CD4-positive, alpha-beta memory T cell (primary cell): ENCODE results near the gene ANGEL1. TPM values are rescaled to one million over a fixed set of nuclear protein-coding genes. Genes with fewer than 3 reads are reported as not detected.

Source experiments
- CTCF ChIA-PET: fragments of 350-600 bp; sonication (Branson Sonifier 250); formaldehyde crosslinking; loops from one replicate; lab custom pipeline; 2021; ENCODE audit warnings: inconsistent platforms; ENCODE audit not compliant: partially characterized antibody; lab: Charles Lee
- POLR2A ChIA-PET: fragments of 350-600 bp; sonication (Branson Sonifier 250); formaldehyde crosslinking; loops from one replicate; lab custom pipeline; 2021; ENCODE audit not compliant: partially characterized antibody; lab: Charles Lee
- DNase-seq, 5 donors: peaks; one replicate each; pipeline versions ENCODE4 v3.0.0 to v3.0.0-alpha.2; 2020 to 2022; ENCODE audit warnings: mixed read lengths in 1 of 5
- H3K27ac ChIP-seq: one replicate; pipeline ENCODE4 v1.7.0; 2013; ENCODE audit warnings: low read depth, low read length
- H3K27me3 ChIP-seq: 2 replicates; pipeline ENCODE4 v1.7.0; 2013; ENCODE audit warnings: mild to moderate bottlenecking, low read length, moderate library complexity; ENCODE audit not compliant: insufficient read depth
- H3K36me3 ChIP-seq: 2 replicates; pipeline ENCODE4 v1.7.0; 2013; ENCODE audit warnings: mild to moderate bottlenecking, low read length, moderate library complexity; ENCODE audit not compliant: insufficient read depth
- H3K4me1 ChIP-seq: 2 replicates; pipeline ENCODE4 v1.7.0; 2013; ENCODE audit warnings: mild to moderate bottlenecking, low read length, moderate library complexity; ENCODE audit not compliant: insufficient read depth
- H3K4me3 ChIP-seq, 2 donors: one replicate each; pipeline ENCODE4 v1.7.0; 2013; ENCODE audit warnings: low read length in 2 of 2, mild to moderate bottlenecking in 1 of 2
- H3K9me3 ChIP-seq, 2 donors: one replicate each; pipeline ENCODE4 v1.7.0; 2013; ENCODE audit warnings: low read length in 2 of 2, control low read depth in 1 of 2; ENCODE audit not compliant: control insufficient read depth in 1 of 2
- H3K27ac Mint-ChIP-seq, 7 donors: one replicate each; pipeline ENCODE4 v1.8.0; 2020 to 2021; ENCODE audit warnings: mixed read lengths in 7 of 7, mild to moderate bottlenecking in 6 of 7, inconsistent platforms in 3 of 7, moderate library complexity in 3 of 7
- H3K27me3 Mint-ChIP-seq, 2 donors: one replicate each; pipeline ENCODE4 v1.8.0; 2020 to 2021; ENCODE audit warnings: mixed read lengths in 2 of 2
- H3K36me3 Mint-ChIP-seq, 2 donors: one replicate each; pipeline ENCODE4 v1.8.0; 2020 to 2021; ENCODE audit warnings: mixed read lengths in 2 of 2, inconsistent platforms in 1 of 2, mild to moderate bottlenecking in 1 of 2
- H3K4me1 Mint-ChIP-seq, 4 donors: one replicate each; pipeline ENCODE4 v1.8.0; 2020 to 2021; ENCODE audit warnings: mixed read lengths in 4 of 4, mild to moderate bottlenecking in 1 of 4
- H3K4me3 Mint-ChIP-seq, 8 donors: one replicate each; pipeline ENCODE4 v1.8.0; 2020 to 2021; ENCODE audit warnings: mixed read lengths in 8 of 8, mild to moderate bottlenecking in 7 of 8, moderate library complexity in 6 of 8, inconsistent platforms in 3 of 8
- H3K9me3 Mint-ChIP-seq, 8 donors: one replicate each; pipeline ENCODE4 v1.8.0; 2020 to 2021; ENCODE audit warnings: mixed read lengths in 8 of 8, mild to moderate bottlenecking in 5 of 8, inconsistent platforms in 3 of 8, moderate library complexity in 1 of 8
- intact Hi-C: fragments of 100-400 bp; cut with micrococcal nuclease; formaldehyde crosslinking; loops from one replicate; pipeline ENCODE4 v1.15.1; 2023
- polyA plus RNA-seq, 2 donors: library from polyadenylated mRNA; unstranded; fragments of 300-500 nt; fragmentation: Illumina TruSeq; gene quantifications; one replicate each; pipeline ENCODE4 v1.2.3, GENCODE V29; 2021
- total RNA-seq, 2 experiments: library from RNA; stranded (reverse); gene quantifications; one replicate each; pipeline ENCODE4 v1.2.3, GENCODE V29; 2021

The ANGEL1 gene
- total and polyA plus RNA-seq, 4 experiments from 2014 or later, result 17.9 to 32.0 (median 27.0) TPM

DNA sequence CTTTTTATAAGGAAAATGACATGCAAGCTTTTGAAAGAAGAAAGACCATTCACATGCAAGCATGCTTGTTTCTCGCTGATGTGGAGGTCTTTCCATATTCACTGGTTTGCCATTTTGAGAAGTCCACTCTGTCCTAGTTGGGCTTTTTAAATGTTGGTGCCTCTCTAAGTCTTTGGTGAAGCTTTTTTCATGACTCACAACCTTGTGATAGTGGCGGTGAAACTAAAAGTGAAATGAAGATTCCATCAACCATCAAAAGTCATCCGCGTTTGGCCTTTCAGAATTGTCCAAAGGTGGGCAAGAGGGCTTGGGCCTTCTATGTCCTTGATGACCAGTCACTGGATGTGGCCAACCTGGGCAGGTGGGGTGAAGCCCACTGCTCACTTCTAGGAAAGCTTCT is 17.9 kb upstream of the ANGEL1 start:
- Histone ChIP-seq H3K27ac (no peak overlapping the region), H3K4me1 (no peaks in the 10 kb centered on the region), H3K36me3 (no peaks in the 10 kb centered on the region), H3K9me3 (no peaks in the 10 kb centered on the region), H3K4me3 (no peak overlapping the region), H3K27me3 (no peaks in the 10 kb centered on the region)
- Mint-ChIP-seq H3K4me1 (no peaks in the 10 kb centered on the region), H3K27me3 (peaks cover 0 to 3% of the 10 kb centered on the region in 2 donors), H3K4me3 (no peak overlapping the region), H3K27ac (no peak overlapping the region), H3K9me3 (peaks cover 0 to 3% (median 0%) of the 10 kb centered on the region in 8 donors), H3K36me3 (no peaks in the 10 kb centered on the region)
- CTCF ChIA-PET, result interaction anchor here (1.1 kb wide), 1 partner anchor 120 kb away, joined by 3 read pairs; no protein-coding TSS in a partner anchor
- POLR2A ChIA-PET, result interaction anchor here (0.6 to 0.7 kb wide), 2 partner anchors 18 kb away, joined by 3 read pairs; partner anchors contain the start of gene ANGEL1
- intact Hi-C loops, result no loop called here
- no peak for DNase-seq

DNA sequence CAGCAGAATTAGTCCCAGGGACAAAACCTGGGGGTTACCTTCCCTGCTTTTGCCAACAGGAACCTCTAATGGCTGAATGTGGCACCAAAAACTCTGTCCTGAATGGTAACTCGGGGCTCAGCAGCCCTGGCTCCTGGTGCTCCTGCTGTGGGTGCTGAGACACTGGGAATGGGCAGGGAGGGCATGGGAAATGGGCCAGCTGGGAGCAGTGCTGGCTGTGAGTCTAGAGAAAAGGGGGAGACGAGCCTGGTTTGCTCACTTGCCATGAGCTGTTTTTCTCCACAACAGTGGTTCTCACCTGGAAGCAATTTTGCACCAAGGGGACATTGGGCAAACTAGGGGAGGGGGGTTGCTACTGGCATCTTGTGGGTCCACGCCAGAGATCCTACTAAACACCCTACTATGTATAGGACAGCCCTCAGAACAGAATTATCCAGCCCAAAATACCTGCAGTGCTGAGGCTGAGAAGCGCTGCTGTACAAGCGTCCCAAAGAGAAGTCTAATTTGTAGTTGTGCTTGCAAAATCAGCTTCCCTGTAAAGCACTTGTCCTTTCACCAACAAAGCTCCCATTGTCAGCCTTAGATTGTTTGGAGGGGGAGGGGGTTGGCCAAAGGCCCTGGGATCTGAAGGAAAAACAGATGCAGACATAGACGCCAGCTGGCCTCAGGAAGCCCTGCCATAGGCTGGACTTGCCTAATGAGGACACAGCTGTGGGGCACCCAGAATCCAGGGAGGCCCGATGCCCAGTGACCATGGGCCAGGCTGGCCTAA is 17.2 kb upstream of the ANGEL1 start:
- no peak for DNase-seq
- H3K27ac Mint-ChIP-seq, result no peak overlapping the region
- ChIA-PET POLR2A (interaction anchor here (0.7 kb wide), 1 partner anchor 18 kb away, joined by 3 read pairs; the partner anchor contains the start of gene ANGEL1), CTCF (interaction anchor here (1.1 kb wide), 1 partner anchor 120 kb away, joined by 3 read pairs; no protein-coding TSS in a partner anchor)
- H3K27ac ChIP-seq, result no peak overlapping the region
- intact Hi-C loops, result no loop called here
- peaks cover 0 to 3% (median 0%) of the 10 kb centered on the region in 8 donors for H3K9me3 Mint-ChIP-seq
- H3K4me1 Mint-ChIP-seq, result no peaks in the 10 kb centered on the region
- no peaks in the 10 kb centered on the region for H3K4me1 ChIP-seq
- peaks cover 0 to 5% of the 10 kb centered on the region in 2 donors for H3K27me3 Mint-ChIP-seq
- H3K27me3 ChIP-seq, result no peaks in the 10 kb centered on the region
- no peak overlapping the region for H3K4me3 ChIP-seq
- H3K36me3 Mint-ChIP-seq, result no peaks in the 10 kb centered on the region
- H3K4me3 Mint-ChIP-seq, result no peak overlapping the region
- no peaks in the 10 kb centered on the region for H3K9me3 ChIP-seq
- H3K36me3 ChIP-seq, result no peaks in the 10 kb centered on the region

DNA sequence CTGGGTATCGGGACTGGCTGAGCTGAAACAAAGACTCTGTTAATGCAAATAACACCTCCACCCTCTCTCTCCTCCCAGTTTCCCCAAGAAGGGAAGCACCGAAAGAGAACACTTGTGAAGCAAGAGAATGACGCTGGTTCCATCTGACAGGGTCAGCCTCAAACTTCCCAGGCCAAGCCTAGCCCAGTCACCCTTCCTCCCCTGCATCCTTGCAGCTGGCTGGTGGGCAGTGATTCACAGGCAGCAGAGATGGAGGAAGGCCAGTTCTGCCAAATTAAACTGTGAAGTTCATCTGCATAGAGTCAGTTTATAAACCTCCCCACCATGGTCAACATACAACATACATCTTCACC is 16.3 kb upstream of the ANGEL1 start:
- CTCF ChIA-PET, result no interaction called here

DNA sequence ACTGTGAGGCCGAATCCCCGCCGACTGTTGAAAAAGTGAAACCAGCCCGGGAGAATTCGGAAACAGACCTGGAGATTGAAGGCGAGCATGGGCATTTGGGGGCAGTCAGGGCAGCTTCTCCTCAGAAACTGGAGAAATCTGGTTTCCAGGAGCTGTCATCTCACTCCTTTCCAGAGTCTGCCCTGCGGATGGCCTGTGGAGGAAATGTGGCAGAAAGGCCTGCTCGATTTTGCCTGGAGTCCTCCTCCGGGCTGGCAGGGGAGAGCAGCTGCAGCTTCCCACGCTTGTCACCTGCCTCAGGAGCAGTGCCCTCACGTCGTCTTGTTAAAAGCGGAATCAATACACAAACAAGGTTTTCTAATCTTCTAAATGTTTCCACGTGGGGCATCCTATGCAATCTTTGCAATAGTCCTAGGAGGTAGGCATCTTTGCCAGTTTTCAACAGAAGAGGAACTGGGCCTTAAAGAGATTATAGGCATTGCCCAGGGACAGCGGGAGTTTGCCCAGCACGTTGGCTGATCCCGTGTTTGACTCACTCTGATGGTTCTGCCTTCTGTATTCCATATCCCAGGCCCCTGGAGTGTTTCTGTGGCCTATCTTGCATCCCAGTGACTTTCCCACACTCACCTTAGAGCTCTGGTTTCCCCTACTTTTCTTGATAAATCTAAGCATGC is 15.8 kb upstream of the ANGEL1 start:
- H3K27me3 Mint-ChIP-seq, result peaks cover 2 to 7% of the 10 kb centered on the region in 2 donors
- H3K4me3 ChIP-seq, result no peak overlapping the region
- H3K27me3 ChIP-seq, result no peaks in the 10 kb centered on the region
- POLR2A ChIA-PET, result no interaction called here
- no peak overlapping the region for H3K4me3 Mint-ChIP-seq
- intact Hi-C loops, result no loop called here
- H3K27ac ChIP-seq, result no peak overlapping the region
- no peaks in the 10 kb centered on the region for H3K4me1 Mint-ChIP-seq
- H3K36me3 Mint-ChIP-seq, result no peaks in the 10 kb centered on the region
- no peaks in the 10 kb centered on the region for H3K36me3 ChIP-seq
- H3K27ac Mint-ChIP-seq, result no peak overlapping the region
- H3K4me1 ChIP-seq, result no peaks in the 10 kb centered on the region
- CTCF ChIA-PET, result no interaction called here
- H3K9me3 ChIP-seq, result no peaks in the 10 kb centered on the region
- no peak for DNase-seq
- peaks cover 0 to 3% (median 0%) of the 10 kb centered on the region in 8 donors for H3K9me3 Mint-ChIP-seq

More for the DNA sequence above, 16.3 kb upstream of the ANGEL1 start:
- no peak overlapping the region for H3K27ac ChIP-seq
- H3K9me3 ChIP-seq, result no peaks in the 10 kb centered on the region
- H3K36me3 Mint-ChIP-seq, result no peaks in the 10 kb centered on the region
- intact Hi-C loops, result no loop called here
- no peaks in the 10 kb centered on the region for H3K4me1 ChIP-seq
- H3K4me3 ChIP-seq, result no peak overlapping the region
- no peaks in the 10 kb centered on the region for H3K27me3 ChIP-seq
- no peaks in the 10 kb centered on the region for H3K4me1 Mint-ChIP-seq
- DNase-seq, result no peak
- H3K4me3 Mint-ChIP-seq, result no peak overlapping the region
- peaks cover 2 to 8% of the 10 kb centered on the region in 2 donors for H3K27me3 Mint-ChIP-seq
- no peak overlapping the region for H3K27ac Mint-ChIP-seq
- no peaks in the 10 kb centered on the region for H3K36me3 ChIP-seq
- POLR2A ChIA-PET, result no interaction called here
- peaks cover 0 to 3% (median 0%) of the 10 kb centered on the region in 8 donors for H3K9me3 Mint-ChIP-seq

DNA sequence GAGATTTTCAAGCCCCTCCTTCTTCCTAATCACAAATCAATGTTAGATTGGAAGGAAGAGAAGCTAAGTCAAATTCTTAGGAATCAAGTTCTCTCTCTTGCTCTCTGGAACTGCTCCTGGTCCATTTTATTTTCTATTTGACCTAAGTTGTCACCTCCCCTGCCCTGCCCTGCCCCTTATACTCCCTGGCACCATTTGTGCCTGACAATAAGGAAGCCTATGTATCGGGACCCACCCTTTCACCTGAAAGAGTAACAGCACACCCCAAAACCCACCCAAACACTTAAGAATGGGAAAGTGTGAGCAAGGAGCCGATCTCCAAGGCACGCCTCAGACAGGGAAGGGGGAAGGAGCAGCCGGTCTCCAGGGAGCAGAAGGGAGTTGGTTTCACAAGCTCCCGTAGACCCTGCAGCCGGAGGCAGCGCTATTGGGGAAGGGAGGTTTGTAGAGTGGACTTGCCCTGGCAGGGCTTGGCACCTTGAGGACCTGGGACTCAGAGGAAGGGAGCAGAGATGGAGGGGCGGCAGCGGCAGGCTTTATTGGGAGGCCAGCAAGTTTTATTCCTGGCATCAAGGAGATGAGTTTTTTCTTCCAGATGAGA is 15.1 kb upstream of the ANGEL1 start:
- POLR2A ChIA-PET, result no interaction called here
- H3K36me3 Mint-ChIP-seq, result no peaks in the 10 kb centered on the region
- DNase-seq, result no peak
- Histone ChIP-seq H3K36me3 (no peaks in the 10 kb centered on the region), H3K9me3 (no peaks in the 10 kb centered on the region), H3K27ac (no peak overlapping the region), H3K27me3 (no peaks in the 10 kb centered on the region), H3K4me3 (no peak overlapping the region), H3K4me1 (no peaks in the 10 kb centered on the region)
- peaks cover 0 to 3% (median 0%) of the 10 kb centered on the region in 8 donors for H3K9me3 Mint-ChIP-seq
- no peak overlapping the region for H3K4me3 Mint-ChIP-seq
- H3K27ac Mint-ChIP-seq, result no peak overlapping the region
- CTCF ChIA-PET, result no interaction called here
- intact Hi-C loops, result no loop called here
- peaks cover 7% of the 10 kb centered on the region in 2 donors for H3K27me3 Mint-ChIP-seq
- H3K4me1 Mint-ChIP-seq, result no peaks in the 10 kb centered on the region

DNA sequence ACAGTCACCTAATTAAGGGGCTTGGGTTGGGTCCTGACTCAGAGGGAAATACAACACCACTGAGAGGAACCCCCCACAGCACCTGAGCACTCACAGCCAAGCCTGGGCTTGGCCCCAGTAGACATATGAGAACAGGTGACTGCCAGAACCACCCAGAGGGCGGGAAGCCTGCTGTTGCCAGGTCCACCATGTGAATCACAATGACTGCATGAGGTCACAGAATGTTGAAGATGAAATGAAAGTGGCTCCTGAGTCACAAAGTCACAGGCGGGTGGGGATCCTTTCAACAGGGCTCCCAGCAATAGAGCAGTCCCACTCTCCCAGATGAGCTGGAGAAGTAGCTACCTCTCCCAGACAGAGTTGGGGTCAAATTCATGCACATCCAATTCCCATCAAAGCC is 13.4 kb upstream of the ANGEL1 start, which contains the start of gene LRRC74A:
Gene LRRC74A (plus strand): TSS at position 287 of the 400 bp plus-strand sequence. CDS start 290 bp downstream, outside the sequence.
- CTCF ChIA-PET, result no interaction called here
- POLR2A ChIA-PET, result no interaction called here
- intact Hi-C loops, result no loop called here

DNA sequence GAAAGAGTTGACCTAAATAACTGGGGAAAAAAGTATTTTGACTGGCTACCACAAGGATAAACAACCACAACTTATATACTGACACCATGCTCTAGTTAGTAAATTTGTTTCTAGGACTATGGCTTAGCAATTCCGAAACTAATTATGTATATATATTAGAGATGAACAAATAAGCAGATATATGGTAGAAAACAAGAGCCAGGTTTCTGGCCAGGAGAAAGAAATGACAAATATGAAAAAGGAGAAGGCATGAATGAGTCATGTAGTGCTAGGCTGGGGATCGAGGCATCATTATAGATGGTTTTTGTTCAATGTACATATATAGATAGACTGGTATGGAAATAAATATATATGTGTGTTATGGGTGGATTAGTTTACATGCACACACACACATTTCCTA is 8.0 kb upstream of the ANGEL1 start:
- CTCF ChIA-PET, result no interaction called here
- intact Hi-C loops, result no loop called here
- POLR2A ChIA-PET, result interaction anchor here (0.6 kb wide), 1 partner anchor 207 kb away, joined by 3 read pairs; no protein-coding TSS in a partner anchor
- no peak overlapping the region for H3K4me3 ChIP-seq
- no peaks in the 10 kb centered on the region for H3K36me3 ChIP-seq
- H3K27me3 ChIP-seq, result peaks cover 7% of the 10 kb centered on the region
- H3K4me1 ChIP-seq, result no peaks in the 10 kb centered on the region
- no peak overlapping the region for H3K4me3 Mint-ChIP-seq
- H3K27ac ChIP-seq, result no peak overlapping the region
- peaks cover 17 to 18% of the 10 kb centered on the region in 2 donors for H3K27me3 Mint-ChIP-seq
- H3K9me3 Mint-ChIP-seq, result no peaks in the 10 kb centered on the region
- no peaks in the 10 kb centered on the region for H3K36me3 Mint-ChIP-seq
- no peaks in the 10 kb centered on the region for H3K9me3 ChIP-seq
- peaks cover 0 to 1% (median 0%) of the 10 kb centered on the region in 4 donors for H3K4me1 Mint-ChIP-seq
- DNase-seq, result no peak
- no peak overlapping the region for H3K27ac Mint-ChIP-seq

More for the DNA sequence above, 13.4 kb upstream of the ANGEL1 start, which contains the start of gene LRRC74A:
- Mint-ChIP-seq H3K4me3 (peak within 1 kb of the TSS in 1 of 8 donors; percentile 13), H3K27ac (no peak within 1 kb of the TSS), H3K4me1 (no peaks in the 10 kb centered on the region), H3K36me3 (no peaks in the 10 kb centered on the region), H3K27me3 (peaks cover 7 to 8% of the 10 kb centered on the region in 2 donors), H3K9me3 (no peaks in the 10 kb centered on the region)
- no peaks in the 10 kb centered on the region for H3K27me3 ChIP-seq
- H3K4me1 ChIP-seq, result no peaks in the 10 kb centered on the region
- no peak within 1 kb of the TSS for H3K4me3 ChIP-seq
- no peak within 1 kb of the TSS for H3K27ac ChIP-seq
- H3K36me3 ChIP-seq, result no peaks in the 10 kb centered on the region
- no peak for DNase-seq
- no peaks in the 10 kb centered on the region for H3K9me3 ChIP-seq
